DOHH2 (cell line): Measurements from ENCODE around the gene DNAJC11.

Experiments used
- H3F3A ChIP-seq: fragments of 200-600 bp; sonication (generic), shearing (Covaris generic); 2 replicates; pipeline ENCODE4 v1.6.0; 2016; ENCODE audit warnings: antibody characterized with exemption, mild to moderate bottlenecking; ENCODE audit not compliant: control insufficient read depth, insufficient read depth
- H3K27ac ChIP-seq: fragments of 200-600 bp; sonication (generic); 2 replicates; pipeline ENCODE4 v1.5.1; 2014; ENCODE audit warnings: low read depth, mild to moderate bottlenecking, low read length, moderate library complexity
- H3K27me3 ChIP-seq: fragments of 200-600 bp; sonication (generic); 2 replicates; pipeline ENCODE4 v1.6.1; 2014; ENCODE audit warnings: mild to moderate bottlenecking, low read length, mixed read lengths; ENCODE audit not compliant: control insufficient read depth
- H3K36me3 ChIP-seq: fragments of 200-600 bp; sonication (generic); 2 replicates; pipeline ENCODE4 v1.6.1; 2014; ENCODE audit warnings: mild to moderate bottlenecking, low read length, moderate library complexity, mixed read lengths; ENCODE audit not compliant: control insufficient read depth
- H3K4me1 ChIP-seq: fragments of 200-600 bp; sonication (generic); 2 replicates; pipeline ENCODE4 v1.6.1; 2014; ENCODE audit warnings: mild to moderate bottlenecking, low read length, mixed read lengths; ENCODE audit not compliant: control insufficient read depth
- H3K4me2 ChIP-seq: fragments of 200-600 bp; sonication (generic); 2 replicates; pipeline ENCODE4 v1.6.0; 2014; ENCODE audit warnings: mild to moderate bottlenecking, low read length, moderate library complexity
- H3K4me3 ChIP-seq: fragments of 200-600 bp; sonication (generic); 2 replicates; pipeline ENCODE4 v1.5.1; 2014; ENCODE audit warnings: mild to moderate bottlenecking, low read length, mixed read lengths
- H3K79me2 ChIP-seq: fragments of 200-600 bp; sonication (generic); 2 replicates; pipeline ENCODE4 v1.6.1; 2014; ENCODE audit warnings: mild to moderate bottlenecking, low read length, mixed read lengths; ENCODE audit not compliant: control insufficient read depth
- H3K9me2 ChIP-seq: fragments of 200-600 bp; sonication (generic); replicated peaks from 2 replicates; pipeline ENCODE4 v1.6.1; 2014; ENCODE audit warnings: mild to moderate bottlenecking, low read length, mixed read lengths; ENCODE audit not compliant: control insufficient read depth
- H3K9me3 ChIP-seq: fragments of 200-600 bp; sonication (generic); 2 replicates; pipeline ENCODE4 v1.6.1; 2014; ENCODE audit warnings: antibody characterized with exemption, low read length, mixed read lengths; ENCODE audit not compliant: control insufficient read depth, insufficient read depth
- H4K20me1 ChIP-seq: fragments of 200-600 bp; sonication (generic); 2 replicates; pipeline ENCODE4 v1.6.0; 2014; ENCODE audit warnings: low read depth, mild to moderate bottlenecking, antibody characterized with exemption, low read length, moderate library complexity; ENCODE audit not compliant: control insufficient read depth, insufficient read depth
- EZH2phosphoT487 ChIP-seq: fragments of 200-600 bp; sonication (generic); IDR thresholded peaks from 2 replicates; pipeline ENCODE4 v1.6.1; 2017; ENCODE audit warnings: borderline replicate concordance, mild to moderate bottlenecking, antibody characterized with exemption, low read length, moderate library complexity, mixed read lengths
- TF ChIP-seq, protein P1 (sequence below): fragments of 200-600 bp; sonication (generic); IDR thresholded peaks from one replicate; pipeline ENCODE4 v1.5.1; 2014; ENCODE audit warnings: antibody characterized with exemption, mild to moderate bottlenecking, low read depth, low read length; ENCODE audit not compliant: poor library complexity, severe bottlenecking

Gene DNAJC11

DNA sequence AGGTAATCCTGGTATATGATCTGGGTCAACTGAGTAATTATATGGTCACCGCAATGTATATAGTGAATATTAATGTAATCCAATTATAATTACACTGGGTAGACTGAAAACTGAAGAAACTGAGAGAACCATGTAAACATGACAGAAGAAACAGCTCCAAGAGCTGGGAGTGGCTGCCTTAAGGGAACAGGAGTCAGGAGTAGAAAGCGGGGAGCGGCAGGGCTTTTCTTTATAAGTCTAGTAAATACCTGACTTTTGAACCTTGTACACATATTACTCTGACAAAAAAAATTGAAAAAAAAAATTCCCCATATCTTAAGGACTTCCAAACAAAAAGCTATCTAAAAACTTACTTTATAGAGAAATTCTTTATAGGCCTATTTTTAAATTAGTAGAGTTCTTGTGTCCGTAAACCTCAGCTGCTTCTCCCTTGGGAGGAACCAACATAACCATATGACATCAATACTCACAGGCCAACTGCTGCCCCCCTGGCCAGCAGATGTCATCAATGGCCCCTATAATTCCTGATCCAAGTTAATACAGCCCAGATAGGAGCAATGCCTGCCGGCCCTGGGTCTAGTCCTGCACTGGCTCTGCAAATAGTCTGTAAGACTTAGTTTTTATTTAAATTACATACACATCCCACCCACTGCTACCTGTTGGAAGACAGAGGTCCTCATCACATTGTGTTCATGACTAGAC lies 43.1 kb downstream of the DNAJC11 start:
- Histone ChIP-seq H3K27me3 (no peaks in the 10 kb centered on the region), H4K20me1 (no peaks in the 10 kb centered on the region), H3K4me2 (no peak overlapping the region), H3K9me2 (no peaks in the 10 kb centered on the region), H3K4me3 (no peak overlapping the region), H3K79me2 (peaks cover 32% of the 10 kb centered on the region), H3K9me3 (no peaks in the 10 kb centered on the region), H3K4me1 (no peaks in the 10 kb centered on the region), H3F3A (no peaks in the 10 kb centered on the region), H3K36me3 (peaks cover 33% of the 10 kb centered on the region), H3K27ac (no peak overlapping the region)
- TF ChIP-seq EZH2phosphoT487: no peak
- TF ChIP-seq, protein P1, sequence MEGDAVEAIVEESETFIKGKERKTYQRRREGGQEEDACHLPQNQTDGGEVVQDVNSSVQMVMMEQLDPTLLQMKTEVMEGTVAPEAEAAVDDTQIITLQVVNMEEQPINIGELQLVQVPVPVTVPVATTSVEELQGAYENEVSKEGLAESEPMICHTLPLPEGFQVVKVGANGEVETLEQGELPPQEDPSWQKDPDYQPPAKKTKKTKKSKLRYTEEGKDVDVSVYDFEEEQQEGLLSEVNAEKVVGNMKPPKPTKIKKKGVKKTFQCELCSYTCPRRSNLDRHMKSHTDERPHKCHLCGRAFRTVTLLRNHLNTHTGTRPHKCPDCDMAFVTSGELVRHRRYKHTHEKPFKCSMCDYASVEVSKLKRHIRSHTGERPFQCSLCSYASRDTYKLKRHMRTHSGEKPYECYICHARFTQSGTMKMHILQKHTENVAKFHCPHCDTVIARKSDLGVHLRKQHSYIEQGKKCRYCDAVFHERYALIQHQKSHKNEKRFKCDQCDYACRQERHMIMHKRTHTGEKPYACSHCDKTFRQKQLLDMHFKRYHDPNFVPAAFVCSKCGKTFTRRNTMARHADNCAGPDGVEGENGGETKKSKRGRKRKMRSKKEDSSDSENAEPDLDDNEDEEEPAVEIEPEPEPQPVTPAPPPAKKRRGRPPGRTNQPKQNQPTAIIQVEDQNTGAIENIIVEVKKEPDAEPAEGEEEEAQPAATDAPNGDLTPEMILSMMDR: no peak

DNA sequence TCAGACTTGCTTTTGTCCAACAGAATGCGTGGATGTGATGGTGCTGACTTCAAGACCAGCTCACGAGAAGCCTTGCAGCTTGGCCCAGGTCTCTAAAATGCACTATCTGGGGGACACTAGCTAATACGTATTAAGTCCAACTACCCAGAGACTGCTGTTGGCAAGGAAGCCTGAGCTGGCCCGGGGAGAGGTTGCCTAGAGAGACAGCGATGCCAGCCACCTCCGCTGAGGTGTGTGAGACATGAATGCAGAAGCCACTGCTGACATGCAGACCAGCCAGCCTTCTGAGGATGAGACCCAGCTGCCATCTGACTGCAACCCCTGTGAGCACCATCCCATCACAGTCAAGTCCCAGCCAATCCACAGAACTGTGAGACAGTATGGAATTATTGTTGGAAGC lies 44.5 kb downstream of the DNAJC11 start:
- no peaks in the 10 kb centered on the region for H3K27me3 ChIP-seq
- H3F3A ChIP-seq: no peaks in the 10 kb centered on the region
- H3K4me1 ChIP-seq: no peaks in the 10 kb centered on the region
- H3K4me2 ChIP-seq: no peak overlapping the region
- no peak for TF ChIP-seq EZH2phosphoT487
- TF ChIP-seq, protein P1: no peak
- peaks cover 36% of the 10 kb centered on the region for H3K36me3 ChIP-seq
- no peak overlapping the region for H3K4me3 ChIP-seq
- no peaks in the 10 kb centered on the region for H4K20me1 ChIP-seq
- no peaks in the 10 kb centered on the region for H3K9me2 ChIP-seq
- H3K79me2 ChIP-seq: peaks cover 23% of the 10 kb centered on the region
- no peaks in the 10 kb centered on the region for H3K9me3 ChIP-seq
- H3K27ac ChIP-seq: no peak overlapping the region

DNA sequence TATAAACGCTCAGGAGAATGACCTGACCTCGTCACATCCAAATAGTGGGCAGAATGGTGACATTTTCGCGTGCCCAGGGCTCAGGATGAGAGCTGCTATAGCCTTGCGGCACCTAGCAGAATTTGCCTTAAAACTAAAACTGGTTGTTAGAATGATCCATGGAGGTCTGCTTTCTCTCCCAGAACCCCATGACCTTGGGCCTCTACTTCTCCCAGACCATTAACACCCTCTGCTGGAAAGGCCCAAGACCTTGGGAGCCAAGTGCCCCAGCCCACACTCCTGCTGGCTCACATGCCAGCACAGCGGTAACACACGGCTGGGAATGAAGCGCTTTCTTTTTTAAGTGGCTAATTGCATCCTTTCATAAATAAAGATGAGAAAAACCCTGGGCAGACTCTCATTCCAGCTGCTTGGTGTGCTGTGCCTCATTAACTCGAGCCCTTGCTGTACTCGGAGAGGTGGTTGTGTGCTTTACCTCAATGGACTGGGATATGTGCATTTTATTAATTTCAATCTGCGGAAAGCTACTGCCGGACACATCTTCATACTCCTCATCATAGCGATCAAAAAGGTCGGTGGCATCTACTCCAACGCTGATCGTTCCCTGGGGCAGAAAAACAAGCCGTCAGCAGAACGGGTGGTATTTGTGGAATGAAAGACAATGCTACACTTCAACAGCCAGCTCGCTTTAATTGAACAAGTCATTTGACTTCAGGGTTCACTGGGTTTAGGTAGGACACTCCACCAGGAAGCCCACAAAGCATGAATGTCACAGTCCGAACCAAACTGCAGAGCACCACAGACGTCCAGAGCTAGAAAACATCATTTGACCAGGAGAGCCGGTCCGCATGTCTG lies 48.0 kb downstream of the DNAJC11 start:
- H3K27ac ChIP-seq: no peak overlapping the region
- no peaks in the 10 kb centered on the region for H3K9me2 ChIP-seq
- peaks cover 47% of the 10 kb centered on the region for H3K36me3 ChIP-seq
- no peak overlapping the region for H3K4me2 ChIP-seq
- no peaks in the 10 kb centered on the region for H4K20me1 ChIP-seq
- peaks cover 9% of the 10 kb centered on the region for H3K79me2 ChIP-seq
- no peaks in the 10 kb centered on the region for H3K9me3 ChIP-seq
- no peaks in the 10 kb centered on the region for H3K27me3 ChIP-seq
- H3K4me1 ChIP-seq: no peaks in the 10 kb centered on the region
- no peak overlapping the region for H3K4me3 ChIP-seq
- no peaks in the 10 kb centered on the region for H3F3A ChIP-seq
- TF ChIP-seq, protein P1: no peak
- TF ChIP-seq EZH2phosphoT487: no peak
